HL-60/S4 treated with retinoic acid at 250 ng/mL for 4 days and 3 days (cell line): ENCODE data around the gene DNMT3A.

ENCODE experiments used
- in situ Hi-C: fragments of 300-500 bp; cut with MboI; formaldehyde crosslinking; loops from 2 replicates; pipeline ENCODE4 v1.7.0; 2022; ENCODE audit warnings: low sequenced_read_pairs

DNMT3A gene

DNA sequence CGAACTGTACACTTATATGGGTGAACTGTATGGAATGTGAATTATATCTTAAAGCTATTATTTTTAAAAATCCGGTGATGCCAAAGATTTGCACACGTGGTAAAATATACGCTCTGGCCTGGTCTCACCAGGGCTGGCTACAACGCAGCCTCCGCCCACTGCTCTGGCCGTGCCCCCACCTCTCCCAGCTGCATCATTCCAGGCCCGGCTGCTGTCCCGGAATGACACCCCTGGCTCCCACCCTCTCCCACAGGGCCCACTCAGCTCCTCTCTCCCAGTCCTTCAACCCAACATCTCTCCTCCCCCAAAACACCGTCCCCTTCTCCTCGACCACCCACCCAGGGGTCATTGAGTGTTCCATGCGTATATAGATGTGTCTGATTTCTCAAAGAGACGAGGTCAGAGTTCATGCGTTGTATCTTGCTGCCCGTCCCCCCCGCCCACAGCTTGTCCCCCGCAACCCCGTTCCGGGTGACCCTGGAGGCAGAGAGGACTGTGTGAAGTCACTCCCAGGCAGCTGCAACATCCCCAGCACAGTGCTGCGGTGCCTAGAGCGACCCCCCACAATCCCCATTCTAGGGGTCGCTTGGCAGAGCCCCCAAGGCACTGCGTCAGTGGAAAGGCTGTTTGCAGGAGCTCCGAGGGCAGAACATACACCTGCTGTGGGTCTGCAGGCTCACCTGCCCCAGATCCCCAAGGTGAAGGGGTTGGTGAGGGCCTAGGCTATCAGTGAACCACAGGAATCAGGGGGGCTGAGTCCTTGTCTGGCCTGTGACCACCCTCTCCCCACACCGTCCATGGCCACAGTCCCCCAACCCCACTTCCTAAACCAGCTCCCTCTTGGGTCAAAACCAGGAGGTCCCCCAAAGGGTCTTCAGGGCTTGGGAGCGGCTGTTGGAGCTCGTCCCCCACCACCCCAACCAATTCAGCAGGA lies 13.3 kb downstream of the DNMT3A start:
- in situ Hi-C loops, result no loop called here

GRCh38 chr2:25326326-25327013 lies 15.3 kb downstream of the DNMT3A start:
- in situ Hi-C loops, result no loop called here

GRCh38 chr2:25324905-25325592 lies 16.7 kb downstream of the DNMT3A start:
- in situ Hi-C loops, result no loop called here

DNA sequence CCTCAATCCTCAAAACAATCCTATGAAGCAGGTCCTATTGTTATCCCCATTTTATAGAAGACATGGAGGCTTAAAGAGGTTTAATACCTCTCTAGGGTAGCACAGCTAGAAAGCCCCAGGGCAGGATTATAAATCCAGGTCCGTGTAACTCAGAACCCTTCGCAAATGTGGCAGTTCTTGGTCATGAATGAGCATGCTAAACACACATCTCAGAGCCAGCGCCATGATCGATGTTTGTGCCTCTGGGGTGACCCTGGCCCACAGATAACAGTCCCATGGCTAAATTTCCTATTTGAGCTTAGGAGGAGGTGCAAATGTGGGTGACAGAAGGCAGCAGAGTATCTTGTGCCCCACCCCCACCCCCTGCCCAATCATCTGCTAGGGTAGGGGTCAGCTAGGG lies 17.5 kb downstream of the DNMT3A start:
- in situ Hi-C loops, result no loop called here

DNA sequence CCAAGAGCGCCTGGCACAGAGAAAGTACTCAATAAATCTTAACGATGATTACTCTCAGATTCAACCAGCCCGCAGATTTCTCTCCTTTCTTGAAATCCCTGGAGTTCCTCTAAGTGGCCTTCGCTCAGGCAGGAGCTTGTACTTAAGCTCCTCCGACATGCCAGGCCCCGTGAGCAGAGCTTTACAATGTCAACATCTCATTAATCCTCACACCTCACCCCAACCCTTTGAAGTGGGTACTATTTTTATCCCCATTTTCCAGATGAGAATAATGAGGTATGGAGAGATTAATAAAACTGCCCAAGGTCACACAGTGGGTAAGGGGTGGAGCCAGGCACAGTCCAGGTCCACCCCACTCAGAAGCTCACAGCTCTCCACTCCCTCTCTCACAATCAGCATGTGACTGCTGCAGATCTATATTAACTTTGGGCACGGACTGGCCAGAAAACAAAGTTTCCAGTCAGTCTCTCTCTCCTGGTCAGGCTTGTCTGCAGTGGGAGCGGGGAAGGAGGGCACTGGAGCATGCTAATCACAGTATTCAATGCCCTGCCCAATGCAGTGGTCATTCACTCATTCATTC lies 18.0 kb downstream of the DNMT3A start:
- in situ Hi-C loops, result no loop called here

DNA sequence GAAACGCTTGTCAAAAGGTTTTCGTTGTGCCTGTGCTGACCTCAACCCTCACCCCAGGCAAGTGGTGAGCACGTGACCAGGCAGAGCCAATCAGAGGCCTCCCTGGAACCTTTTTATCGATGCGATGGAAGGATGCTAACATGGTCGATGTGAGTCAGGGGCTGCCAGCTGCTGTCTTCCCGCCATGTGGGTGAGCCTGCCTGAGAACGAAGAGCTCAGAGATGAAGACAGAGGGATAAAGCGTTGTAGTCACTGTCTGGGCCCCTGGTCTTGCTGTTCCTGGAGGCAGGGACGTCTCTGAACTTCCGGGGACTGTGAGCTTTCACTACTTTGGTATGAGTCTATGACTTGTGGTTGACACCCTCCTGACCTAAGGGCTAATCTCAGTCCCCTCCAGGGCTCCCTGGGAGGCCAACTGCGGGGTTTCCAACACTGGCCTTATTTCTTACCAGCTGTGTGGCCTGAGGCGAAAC lies 18.6 kb downstream of the DNMT3A start:
- in situ Hi-C loops, result no loop called here

DNA sequence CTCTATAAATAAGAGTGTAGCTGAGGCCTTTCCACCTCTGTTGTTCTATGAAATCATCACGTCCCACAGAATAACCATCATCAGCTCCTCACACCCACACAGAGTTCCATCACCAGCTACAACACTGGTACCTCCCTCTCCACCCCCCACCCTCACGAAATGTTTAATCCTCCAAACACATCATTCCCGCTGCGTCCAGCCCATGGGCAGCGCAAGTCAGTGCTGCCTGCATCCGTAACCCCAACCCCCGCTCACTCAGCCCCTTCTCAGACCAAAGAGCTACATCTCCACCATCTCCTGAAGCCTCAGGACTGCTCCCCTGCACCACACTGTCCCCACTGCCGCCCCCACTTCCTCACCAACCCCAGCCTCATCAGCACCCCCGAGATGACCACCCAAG lies 19.4 kb downstream of the DNMT3A start:
- in situ Hi-C loops, result no loop called here

- in situ Hi-C loops, result no loop called here
Measured at GRCh38 chr2:25320077-25320476, 21.6 kb downstream of the DNMT3A start.

DNA sequence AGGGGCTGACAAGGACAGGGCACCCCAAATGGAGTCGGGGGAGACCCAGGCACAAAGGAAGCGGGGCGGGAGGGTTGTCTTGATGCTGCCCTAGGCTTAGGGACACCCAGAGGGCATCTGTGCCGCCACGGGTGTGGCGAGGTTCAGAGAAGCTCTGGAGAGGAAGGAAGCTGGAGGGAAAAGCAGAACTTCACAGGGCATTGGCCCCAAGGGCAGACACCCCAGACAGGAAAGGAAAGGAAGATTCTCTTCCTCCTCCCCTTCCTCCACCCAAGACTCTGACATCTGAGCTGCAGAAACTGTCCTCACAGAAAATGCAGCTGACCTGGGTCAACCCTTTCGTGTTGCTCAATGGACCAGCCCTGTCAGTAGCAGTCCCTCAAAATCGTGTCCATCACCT lies 25.6 kb downstream of the DNMT3A start:
- in situ Hi-C loops, result no loop called here

DNA sequence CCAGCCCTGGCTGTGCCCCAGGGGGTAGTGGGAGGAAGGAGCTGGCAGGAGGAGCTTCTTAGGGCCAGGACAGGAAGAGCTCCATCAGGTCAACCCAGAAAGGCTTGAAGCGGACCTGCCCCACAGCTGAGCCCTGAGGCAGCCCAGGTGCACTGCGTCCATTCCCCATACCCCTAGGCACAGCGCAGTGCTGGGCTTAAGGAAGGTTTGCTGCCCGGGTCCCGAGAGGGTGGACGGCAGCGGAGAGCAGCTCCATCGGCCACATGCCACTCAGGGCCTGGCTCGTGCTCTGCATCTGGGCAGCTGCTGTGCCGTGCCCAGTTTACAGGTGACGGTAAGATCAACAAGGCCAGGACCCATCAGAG lies 26.4 kb downstream of the DNMT3A start:
- in situ Hi-C loops, result no loop called here

GRCh38 chr2:25314514-25315315 lies 27.0 kb downstream of the DNMT3A start:
- in situ Hi-C loops, result no loop called here

DNA sequence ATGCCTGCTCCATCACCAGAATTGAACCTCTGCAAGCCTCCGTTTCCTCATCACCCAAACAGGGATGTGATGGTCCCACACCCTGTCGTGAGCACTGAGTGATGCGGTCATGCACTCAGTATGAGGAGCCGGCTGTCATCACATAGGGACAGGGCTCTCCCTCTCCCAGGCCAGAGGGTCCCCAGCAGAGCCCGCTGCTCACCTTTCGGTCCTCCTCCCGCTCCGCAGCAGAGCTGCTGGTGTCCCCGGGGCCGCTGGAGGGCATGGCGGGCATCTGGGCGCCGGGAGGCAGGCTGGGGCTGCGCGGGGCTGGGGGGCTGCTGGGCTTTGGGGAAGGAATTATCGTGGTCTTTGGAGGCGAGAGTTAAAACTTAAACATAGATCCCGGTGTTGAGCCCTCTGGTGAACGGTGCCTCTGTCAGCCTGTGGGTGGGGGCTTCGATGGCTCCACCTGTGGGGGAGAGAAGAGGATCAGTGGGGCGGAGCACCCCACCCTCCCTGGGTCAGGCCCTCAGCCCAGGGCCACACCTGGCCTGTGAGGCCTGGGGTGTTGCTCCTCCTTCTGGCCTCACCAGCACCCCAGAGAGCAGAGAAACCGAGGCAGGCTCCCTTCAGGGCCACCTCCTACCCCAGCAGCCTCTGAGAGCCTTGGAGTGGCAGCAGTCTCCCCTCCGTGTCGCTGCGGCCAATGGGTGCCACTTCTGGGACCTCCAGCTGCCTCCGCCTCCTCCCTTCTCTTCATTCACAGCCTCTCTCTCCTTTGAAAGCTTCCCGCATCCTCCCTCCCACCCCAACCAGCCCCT lies 27.8 kb downstream of the DNMT3A start:
- in situ Hi-C loops, result no loop called here

- in situ Hi-C loops, result no loop called here
Measured at GRCh38 chr2:25312958-25313710, 28.6 kb downstream of the DNMT3A start.

GRCh38 chr2:25311865-25312575 lies 29.7 kb downstream of the DNMT3A start:
- in situ Hi-C loops, result no loop called here

- in situ Hi-C loops, result no loop called here
Measured at GRCh38 chr2:25310965-25311864, 30.5 kb downstream of the DNMT3A start.

- in situ Hi-C loops, result no loop called here
Measured at GRCh38 chr2:25310709-25310964, 31.1 kb downstream of the DNMT3A start.

DNA sequence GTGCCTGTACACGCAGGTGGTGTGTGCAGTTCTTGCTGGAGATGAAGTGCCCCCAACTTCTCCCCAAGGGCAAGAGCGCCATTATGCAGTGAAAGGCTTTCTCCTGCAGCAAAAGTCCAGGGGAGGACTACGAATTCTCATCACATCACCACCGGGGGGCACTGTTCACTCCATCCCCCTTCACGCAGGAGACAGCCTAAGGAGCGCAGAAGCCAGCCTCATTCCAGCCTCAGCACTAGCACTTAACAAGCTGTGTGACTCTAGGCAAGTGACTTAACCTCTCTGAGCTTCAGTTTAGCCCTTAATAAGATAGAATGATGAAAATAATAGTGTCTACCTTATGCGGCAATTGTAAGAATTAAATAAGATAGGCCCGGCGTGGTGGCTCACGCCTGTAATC lies 32.3 kb downstream of the DNMT3A start:
- in situ Hi-C loops, result no loop called here

DNA sequence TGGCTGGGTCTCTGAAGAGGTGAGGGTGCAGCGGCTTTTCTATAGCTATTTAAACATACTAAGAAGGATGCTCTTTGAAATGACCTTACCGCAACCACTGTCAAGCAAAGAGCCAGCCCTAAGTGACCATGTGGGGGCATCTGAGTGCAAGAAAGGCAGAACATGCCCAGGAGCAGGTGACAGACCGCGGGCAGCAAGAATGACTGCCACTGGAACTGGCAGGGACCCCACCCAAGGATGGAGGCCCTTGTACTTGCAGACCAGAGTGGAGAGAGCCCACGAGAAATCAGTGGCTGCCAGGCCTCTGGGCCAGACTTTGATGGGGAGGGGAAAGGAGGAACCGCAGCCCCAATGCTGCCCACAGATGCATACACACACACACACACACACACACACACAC lies 33.1 kb downstream of the DNMT3A start:
- in situ Hi-C loops, result no loop called here
